ENCODE data around the gene VWA3B.

The VWA3B gene

GRCh38 chr2:98177286-98177685, 90.3 kb downstream of the VWA3B start:
- DNase-seq (ENCODE audit: low spot score), result no peak

GRCh38 chr2:98177986-98178385, 91.0 kb downstream of the VWA3B start:
- no peak for DNase-seq (ENCODE audit: low spot score)

GRCh38 chr2:98180456-98180855, 93.5 kb downstream of the VWA3B start:
- no peak for DNase-seq (ENCODE audit: low spot score)

GRCh38 chr2:98181346-98181745, 94.4 kb downstream of the VWA3B start:
- DNase-seq (ENCODE audit: low spot score), result no peak

GRCh38 chr2:98185801-98186200, 98.8 kb downstream of the VWA3B start:
- DNase-seq (ENCODE audit: low spot score), result no peak

- no peak for DNase-seq (ENCODE audit: low spot score)
Observed at GRCh38 chr2:98187194-98187593, 100.2 kb downstream of the VWA3B start.

GRCh38 chr2:98188351-98189046, 101.5 kb downstream of the VWA3B start:
- DNase-seq (ENCODE audit: low spot score), result peak; percentile 17

- no peak for DNase-seq (ENCODE audit: low spot score)
Observed at GRCh38 chr2:98191883-98192282, 104.9 kb downstream of the VWA3B start.

- no peak for DNase-seq (ENCODE audit: low spot score)
Observed at GRCh38 chr2:98201576-98201975, 114.6 kb downstream of the VWA3B start.

- DNase-seq (ENCODE audit: low spot score), result no peak
Observed at GRCh38 chr2:98205889-98206288, 118.9 kb downstream of the VWA3B start.

- DNase-seq (ENCODE audit: low spot score), result no peak
Observed at GRCh38 chr2:98212092-98213000, 125.4 kb downstream of the VWA3B start.

GRCh38 chr2:98216616-98217015, 129.6 kb downstream of the VWA3B start:
- DNase-seq (ENCODE audit: low spot score), result no peak

- DNase-seq (ENCODE audit: low spot score), result no peak
Observed at GRCh38 chr2:98219152-98219551, 132.2 kb downstream of the VWA3B start.

- no peak for DNase-seq (ENCODE audit: low spot score)
Observed at GRCh38 chr2:98233941-98234340, 147.0 kb downstream of the VWA3B start.

GRCh38 chr2:98234776-98235175, 147.8 kb downstream of the VWA3B start:
- DNase-seq (ENCODE audit: low spot score), result no peak

- DNase-seq (ENCODE audit: low spot score), result no peak
Observed at GRCh38 chr2:98236935-98237334, 150.0 kb downstream of the VWA3B start.

- DNase-seq (ENCODE audit: low spot score), result no peak
Observed at GRCh38 chr2:98240786-98241398, 153.9 kb downstream of the VWA3B start.

GRCh38 chr2:98241592-98241991, 154.6 kb downstream of the VWA3B start:
- DNase-seq (ENCODE audit: low spot score), result no peak

- DNase-seq (ENCODE audit: low spot score), result no peak
Observed at GRCh38 chr2:98242003-98242402, 155.0 kb downstream of the VWA3B start.

- DNase-seq (ENCODE audit: low spot score), result no peak
Observed at GRCh38 chr2:98245491-98245890, 158.5 kb downstream of the VWA3B start.

GRCh38 chr2:98247383-98247782, 160.4 kb downstream of the VWA3B start:
- DNase-seq (ENCODE audit: low spot score), result no peak

- DNase-seq (ENCODE audit: low spot score), result no peak
Observed at GRCh38 chr2:98252038-98252773, 165.2 kb downstream of the VWA3B start.

Data from AG08395 (cell line).